Sigmoid colon (tissue), 7 donors: Measurements from ENCODE around the gene CHCHD6. TPM values are rescaled to one million over a fixed set of nuclear protein-coding genes. Genes with fewer than 3 reads are reported as not detected.

Experiments used
- DNase-seq: peaks from one replicate; pipeline ENCODE4 v3.0.0-alpha.2; 2019
- H3K27ac ChIP-seq, 4 donors: fragments of 200-600 bp; sonication (generic); one replicate each; pipeline ENCODE4 v1.5.1; 2016 to 2019; ENCODE audit warnings: mild to moderate bottlenecking in 1 of 4
- H3K27me3 ChIP-seq, 3 donors: fragments of 200-600 bp; sonication (generic); one replicate each; pipeline ENCODE4 v1.5.1; 2019; ENCODE audit warnings: mild to moderate bottlenecking in 1 of 3
- H3K36me3 ChIP-seq, 4 donors: fragments of 200-600 bp; sonication (generic); one replicate each; pipeline ENCODE4 v1.5.1; 2016 to 2019
- H3K4me1 ChIP-seq, 4 donors: fragments of 200-600 bp; sonication (generic); one replicate each; pipeline ENCODE4 v1.5.1; 2017 to 2019
- H3K4me3 ChIP-seq, 4 donors: fragments of 200-600 bp; sonication (generic); one replicate each; pipeline ENCODE4 v1.5.1; 2017 to 2019; ENCODE audit warnings: mild to moderate bottlenecking in 2 of 4, moderate library complexity in 1 of 4
- H3K9me3 ChIP-seq, 4 donors: fragments of 200-600 bp in 3 of 4; sonication (generic) in 3 of 4; one replicate each; pipeline versions ENCODE4 v1.5.1 to v1.6.1; 2013 to 2019
- EP300 ChIP-seq, 4 donors: sonication (generic); formaldehyde crosslinking; IDR thresholded peaks; one replicate each; pipeline ENCODE4 v1.6.1; 2017; ENCODE audit warnings: antibody characterized with exemption in 4 of 4
- POLR2A ChIP-seq, 2 donors: fragments of 450-650 bp; IDR thresholded peaks; one replicate each; pipeline ENCODE4 v1.6.1; 2016; ENCODE audit warnings: antibody characterized with exemption in 2 of 2, mild to moderate bottlenecking in 2 of 2, moderate library complexity in 2 of 2
- POLR2AphosphoS5 ChIP-seq, 4 donors: sonication (generic); formaldehyde crosslinking; IDR thresholded peaks; one replicate each; pipeline ENCODE4 v1.6.1; 2017; ENCODE audit warnings: antibody characterized with exemption in 4 of 4
- WGBS, 2 donors: extraction: QIAGEN DNeasy Blood & Tissue Kit; methylation state at CpG; one replicate each; pipeline ENCODE4 v1.1.7; 2013; 5-methylcytosine and 5-hydroxymethylcytosine counted together
- intact Hi-C: fragments of 100-400 bp; cut with DNase I; formaldehyde crosslinking; loops from one replicate; pipeline ENCODE4 v1.15.1; 2023
- polyA plus RNA-seq, 3 donors: library from polyadenylated mRNA; stranded (reverse); fragments of 200-250 nt; gene quantifications; one replicate each; pipeline ENCODE4 v1.2.3, GENCODE V29; 2013
- total RNA-seq, 4 donors: library from RNA; depleted of rRNA; stranded (reverse); fragments of >200 nt; gene quantifications; one replicate each; pipeline ENCODE4 v1.1.0, GENCODE V29; 2016
- TF ChIP-seq, protein P1 (sequence below), 4 experiments: fragments of 450-650 bp in 3 of 4; fragments of 200-600 bp in 1 of 4; IDR thresholded peaks; one replicate each; pipeline ENCODE4 v1.5.1; 2016 to 2019; ENCODE audit warnings: antibody characterized with exemption in 4 of 4, mild to moderate bottlenecking in 3 of 4, moderate library complexity in 2 of 4
- donor health status: healthy with polysubstance abuse.
- donor health status: Bipolar disorder and iron deficiency.
- donor health status: healthy.

The CHCHD6 gene
- total and polyA plus RNA-seq, 7 donors = 8.0 to 20.9 (median 14.4) TPM

GRCh38 chr3:126677862-126678503 is 26.1 kb upstream of the CHCHD6 start:
- peaks cover 0 to 7% (median 3%) of the 10 kb centered on the region in 4 donors for H3K4me1 ChIP-seq
- H3K9me3 ChIP-seq = peaks cover 0 to 4% (median 0%) of the 10 kb centered on the region in 4 donors
- 87 to 88% methylated on average over 13 of the region's 13 CpGs for WGBS, 2 donors
- intact Hi-C loops = loop anchor here (2.0 to 5.0 kb wide), 2 partner anchors 777 to 869 kb away; no protein-coding TSS in a partner anchor
- H3K4me3 ChIP-seq = no peak overlapping the region
- peaks cover 0 to 12% (median 0%) of the 10 kb centered on the region in 3 donors for H3K27me3 ChIP-seq
- H3K36me3 ChIP-seq = no peaks in the 10 kb centered on the region
- no peak for DNase-seq
- TF ChIP-seq POLR2A (IDR thresholded peaks at IDR 0.05) (no peak), EP300 (IDR thresholded peaks at IDR 0.05) (no peak), POLR2AphosphoS5 (IDR thresholded peaks at IDR 0.05) (no peak)
- TF ChIP-seq, protein P1, sequence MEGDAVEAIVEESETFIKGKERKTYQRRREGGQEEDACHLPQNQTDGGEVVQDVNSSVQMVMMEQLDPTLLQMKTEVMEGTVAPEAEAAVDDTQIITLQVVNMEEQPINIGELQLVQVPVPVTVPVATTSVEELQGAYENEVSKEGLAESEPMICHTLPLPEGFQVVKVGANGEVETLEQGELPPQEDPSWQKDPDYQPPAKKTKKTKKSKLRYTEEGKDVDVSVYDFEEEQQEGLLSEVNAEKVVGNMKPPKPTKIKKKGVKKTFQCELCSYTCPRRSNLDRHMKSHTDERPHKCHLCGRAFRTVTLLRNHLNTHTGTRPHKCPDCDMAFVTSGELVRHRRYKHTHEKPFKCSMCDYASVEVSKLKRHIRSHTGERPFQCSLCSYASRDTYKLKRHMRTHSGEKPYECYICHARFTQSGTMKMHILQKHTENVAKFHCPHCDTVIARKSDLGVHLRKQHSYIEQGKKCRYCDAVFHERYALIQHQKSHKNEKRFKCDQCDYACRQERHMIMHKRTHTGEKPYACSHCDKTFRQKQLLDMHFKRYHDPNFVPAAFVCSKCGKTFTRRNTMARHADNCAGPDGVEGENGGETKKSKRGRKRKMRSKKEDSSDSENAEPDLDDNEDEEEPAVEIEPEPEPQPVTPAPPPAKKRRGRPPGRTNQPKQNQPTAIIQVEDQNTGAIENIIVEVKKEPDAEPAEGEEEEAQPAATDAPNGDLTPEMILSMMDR (IDR thresholded peaks at IDR 0.05) = no peak
- H3K27ac ChIP-seq = no peak overlapping the region

DNA sequence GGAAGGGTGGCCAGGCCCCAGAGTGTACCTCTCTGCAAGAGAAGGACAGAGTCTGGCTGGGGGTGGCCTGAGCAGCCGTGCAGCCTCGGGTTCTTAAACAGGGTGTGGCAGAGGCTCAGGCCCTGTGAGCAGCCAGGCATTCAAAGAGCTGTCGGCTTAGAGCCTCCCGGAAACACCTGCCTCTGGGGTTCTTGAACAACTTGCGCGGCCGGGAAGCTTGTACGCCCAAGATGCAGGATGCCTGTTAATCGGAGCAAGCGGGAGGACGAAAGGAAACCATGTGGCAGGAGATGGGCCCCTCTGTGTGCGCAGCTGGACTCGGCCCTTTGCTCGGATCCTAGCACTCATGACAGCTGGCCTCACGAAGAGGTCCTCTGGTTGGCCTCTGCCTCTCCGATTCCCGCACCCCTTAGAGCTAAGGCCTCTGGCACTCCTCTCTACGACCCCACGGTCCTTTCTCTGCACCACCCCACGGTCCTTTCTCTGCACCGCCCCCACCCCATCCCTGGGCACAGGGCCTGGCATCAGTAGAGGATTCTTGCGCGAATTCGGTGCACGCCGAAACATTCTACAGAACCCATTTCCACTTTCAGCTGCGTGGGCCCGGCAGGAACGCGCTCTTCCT is 25.2 kb upstream of the CHCHD6 start:
- Histone ChIP-seq H3K4me1 (peaks cover 0 to 7% (median 3%) of the 10 kb centered on the region in 4 donors), H3K4me3 (no peak overlapping the region), H3K9me3 (peaks cover 0 to 4% (median 0%) of the 10 kb centered on the region in 4 donors), H3K36me3 (no peaks in the 10 kb centered on the region), H3K27me3 (peaks cover 0 to 12% (median 0%) of the 10 kb centered on the region in 3 donors), H3K27ac (no peak overlapping the region)
- no peak for TF ChIP-seq POLR2AphosphoS5 (IDR thresholded peaks at IDR 0.05)
- no peak for TF ChIP-seq EP300 (IDR thresholded peaks at IDR 0.05)
- TF ChIP-seq POLR2A (IDR thresholded peaks at IDR 0.05) = no peak
- TF ChIP-seq, protein P1 (IDR thresholded peaks at IDR 0.05) = no peak
- intact Hi-C loops = loop anchor here (2.0 to 5.0 kb wide), 2 partner anchors 776 to 868 kb away; no protein-coding TSS in a partner anchor
- 13 to 25% methylated on average over 30 of the region's 30 CpGs for WGBS, 2 donors
- no peak for DNase-seq

DNA sequence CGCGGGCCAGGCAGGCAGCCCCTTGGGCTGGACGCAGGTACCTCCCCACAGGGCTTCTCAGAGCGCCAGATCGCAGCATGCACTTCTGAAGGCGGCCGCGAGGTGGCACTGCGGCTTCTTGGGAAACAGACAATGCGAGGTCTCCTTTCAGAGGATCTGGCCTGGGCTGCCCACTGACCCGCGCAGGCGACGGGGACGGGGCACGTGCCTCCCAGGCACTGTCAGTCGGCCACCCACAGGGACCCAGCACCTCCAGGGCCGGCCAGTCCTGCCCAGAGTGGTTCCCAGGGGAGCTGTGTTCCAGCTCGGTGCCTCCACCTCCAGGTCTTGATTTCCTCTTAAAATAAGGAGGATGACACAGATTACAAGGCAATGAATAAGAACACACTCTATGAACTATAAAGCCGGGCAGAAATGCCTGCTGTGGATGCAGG is 24.7 kb upstream of the CHCHD6 start:
- Histone ChIP-seq H3K36me3 (no peaks in the 10 kb centered on the region), H3K27me3 (peaks cover 0 to 12% (median 0%) of the 10 kb centered on the region in 3 donors), H3K4me3 (no peak overlapping the region), H3K9me3 (no peaks in the 10 kb centered on the region), H3K27ac (no peak overlapping the region), H3K4me1 (peaks cover 0 to 7% (median 3%) of the 10 kb centered on the region in 4 donors)
- peak; percentile 87 for DNase-seq
- WGBS, 2 donors = 5% methylated on average over 20 of the region's 20 CpGs
- intact Hi-C loops = loop anchor here (2.0 to 5.0 kb wide), 2 partner anchors 775 to 868 kb away; no protein-coding TSS in a partner anchor
- TF ChIP-seq, protein P1 (IDR thresholded peaks at IDR 0.05) = peak; percentile 78 to 97 (median 85)
- TF ChIP-seq POLR2AphosphoS5 (IDR thresholded peaks at IDR 0.05) = no peak

GRCh38 chr3:126679831-126680666 is 24.0 kb upstream of the CHCHD6 start:
- no peak for DNase-seq
- H3K36me3 ChIP-seq = no peaks in the 10 kb centered on the region
- WGBS, 2 donors = 85 to 87% methylated on average over 11 of the region's 11 CpGs
- H3K4me3 ChIP-seq = no peak overlapping the region
- TF ChIP-seq, protein P1 (IDR thresholded peaks at IDR 0.05) = no peak
- TF ChIP-seq POLR2AphosphoS5 (IDR thresholded peaks at IDR 0.05) = no peak
- TF ChIP-seq POLR2A (IDR thresholded peaks at IDR 0.05) = no peak
- no peak for TF ChIP-seq EP300 (IDR thresholded peaks at IDR 0.05)
- peaks cover 0 to 12% (median 0%) of the 10 kb centered on the region in 3 donors for H3K27me3 ChIP-seq
- intact Hi-C loops = loop anchor here (2.0 to 5.0 kb wide), 3 partner anchors 303 to 867 kb away; partner anchors contain the start of gene PLXNA1
- H3K4me1 ChIP-seq = peaks cover 0 to 7% (median 3%) of the 10 kb centered on the region in 4 donors
- no peaks in the 10 kb centered on the region for H3K9me3 ChIP-seq
- H3K27ac ChIP-seq = no peak overlapping the region
